Activated T-cell treated with anti-CD3 and anti-CD28 coated beads, Interleukin-2, amount 50 U/mL, for 24 hours (primary cell): ENCODE data around the gene KLHDC4.

ENCODE experiments used
- DNase-seq: peaks from one replicate; pipeline ENCODE4 v3.0.0-alpha.2; 2020
- H3K27ac Mint-ChIP-seq: 2 replicates; pipeline ENCODE4 v1.8.0; 2020; ENCODE audit warnings: mild to moderate bottlenecking, mixed read lengths
- H3K27me3 Mint-ChIP-seq: 2 replicates; pipeline ENCODE4 v1.8.0; 2020; ENCODE audit warnings: mixed read lengths
- H3K36me3 Mint-ChIP-seq: 2 replicates; pipeline ENCODE4 v1.8.0; 2020; ENCODE audit warnings: low read depth, mixed read lengths
- H3K4me1 Mint-ChIP-seq: 2 replicates; pipeline ENCODE4 v1.8.0; 2020; ENCODE audit warnings: low read depth, mixed read lengths
- H3K4me3 Mint-ChIP-seq: 2 replicates; pipeline ENCODE4 v1.8.0; 2020; ENCODE audit warnings: mild to moderate bottlenecking, moderate library complexity, mixed read lengths
- H3K9me3 Mint-ChIP-seq: 2 replicates; pipeline ENCODE4 v1.8.0; 2020; ENCODE audit warnings: mixed read lengths

The KLHDC4 gene

DNA sequence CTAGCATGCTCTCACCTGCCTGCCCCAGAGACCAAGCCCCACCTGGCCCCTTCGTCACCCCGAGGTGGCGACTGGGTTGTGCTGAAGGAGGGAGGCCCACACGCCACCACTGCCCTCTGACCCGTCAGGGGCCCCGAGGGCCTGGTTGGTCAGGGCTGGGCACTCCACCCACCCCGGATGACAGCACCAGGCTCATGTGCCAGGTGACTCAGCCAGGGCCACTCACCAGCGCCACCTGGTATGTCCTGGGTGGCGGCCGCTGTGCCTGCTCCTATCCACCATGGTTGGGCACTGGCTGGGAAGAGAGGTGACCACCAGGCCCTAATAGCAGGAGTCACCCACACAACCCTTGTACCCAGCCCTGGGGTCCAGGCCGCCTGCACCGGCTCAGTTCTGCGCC is 94.6 kb downstream of the KLHDC4 start:
- H3K36me3 Mint-ChIP-seq: no peaks in the 10 kb centered on the region
- DNase-seq: no peak
- no peaks in the 10 kb centered on the region for H3K4me1 Mint-ChIP-seq
- H3K9me3 Mint-ChIP-seq: no peaks in the 10 kb centered on the region
- H3K4me3 Mint-ChIP-seq: no peak overlapping the region
- H3K27me3 Mint-ChIP-seq: no peaks in the 10 kb centered on the region
- no peak overlapping the region for H3K27ac Mint-ChIP-seq

DNA sequence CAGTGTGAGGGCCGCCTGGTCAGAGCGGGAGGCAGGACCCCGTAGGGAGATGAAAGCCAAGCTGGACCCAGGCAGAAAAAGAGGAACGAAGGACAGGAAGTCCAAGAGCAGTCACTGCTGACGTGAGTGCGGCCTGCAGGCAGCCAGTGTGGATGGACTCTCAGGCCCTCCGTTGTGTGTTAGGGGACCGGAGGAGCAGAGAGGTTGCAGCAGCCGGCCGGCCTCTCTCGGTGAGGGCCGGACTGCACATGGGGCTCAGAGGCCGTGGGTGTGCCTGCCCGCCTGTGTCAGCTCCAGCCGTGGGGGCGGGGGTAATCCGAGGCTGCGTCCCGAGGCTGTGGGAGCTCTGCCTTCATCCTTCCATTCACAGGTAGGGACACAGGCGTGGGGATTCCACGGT is 96.1 kb downstream of the KLHDC4 start:
- Mint-ChIP-seq H3K27me3 (no peaks in the 10 kb centered on the region), H3K27ac (no peak overlapping the region), H3K4me3 (no peak overlapping the region), H3K9me3 (no peaks in the 10 kb centered on the region), H3K36me3 (no peaks in the 10 kb centered on the region), H3K4me1 (no peaks in the 10 kb centered on the region)
- DNase-seq: no peak

GRCh38 chr16:87667946-87668345 is 97.8 kb downstream of the KLHDC4 start:
- H3K27ac Mint-ChIP-seq: no peak overlapping the region
- H3K9me3 Mint-ChIP-seq: no peaks in the 10 kb centered on the region
- no peak for DNase-seq
- H3K4me1 Mint-ChIP-seq: no peaks in the 10 kb centered on the region
- no peak overlapping the region for H3K4me3 Mint-ChIP-seq
- H3K27me3 Mint-ChIP-seq: peaks cover 3% of the 10 kb centered on the region
- no peaks in the 10 kb centered on the region for H3K36me3 Mint-ChIP-seq

DNA sequence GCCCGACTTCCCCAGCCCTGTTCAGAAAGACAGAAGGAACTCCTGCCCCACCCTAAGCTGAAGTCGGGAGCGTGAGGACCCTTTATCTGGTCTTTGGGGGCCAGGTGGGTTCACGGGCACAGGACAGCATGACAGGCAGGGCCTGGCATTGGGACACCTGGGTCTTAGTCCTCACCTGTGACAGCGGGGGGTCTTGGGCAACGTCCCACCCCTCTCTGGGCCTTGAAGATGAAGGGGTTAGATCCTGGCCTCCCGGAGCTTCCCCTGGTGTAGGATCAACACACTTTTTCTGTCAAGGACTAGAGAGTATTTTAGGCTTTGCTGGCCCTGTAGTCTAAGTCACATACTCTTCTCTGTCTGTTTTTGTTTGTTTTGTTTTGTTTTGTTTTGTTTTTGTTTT is 98.3 kb downstream of the KLHDC4 start:
- no peaks in the 10 kb centered on the region for H3K4me1 Mint-ChIP-seq
- H3K36me3 Mint-ChIP-seq: no peaks in the 10 kb centered on the region
- H3K4me3 Mint-ChIP-seq: no peak overlapping the region
- H3K27me3 Mint-ChIP-seq: peaks cover 6% of the 10 kb centered on the region
- no peak for DNase-seq
- H3K9me3 Mint-ChIP-seq: no peaks in the 10 kb centered on the region
- no peak overlapping the region for H3K27ac Mint-ChIP-seq

GRCh38 chr16:87666919-87667318 is 98.9 kb downstream of the KLHDC4 start:
- H3K9me3 Mint-ChIP-seq: no peaks in the 10 kb centered on the region
- H3K4me1 Mint-ChIP-seq: no peaks in the 10 kb centered on the region
- H3K4me3 Mint-ChIP-seq: no peak overlapping the region
- DNase-seq: no peak
- no peaks in the 10 kb centered on the region for H3K36me3 Mint-ChIP-seq
- peaks cover 11% of the 10 kb centered on the region for H3K27me3 Mint-ChIP-seq
- no peak overlapping the region for H3K27ac Mint-ChIP-seq

- H3K36me3 Mint-ChIP-seq: no peaks in the 10 kb centered on the region
- no peaks in the 10 kb centered on the region for H3K4me1 Mint-ChIP-seq
- H3K9me3 Mint-ChIP-seq: no peaks in the 10 kb centered on the region
- no peak for DNase-seq
- H3K27me3 Mint-ChIP-seq: peaks cover 27% of the 10 kb centered on the region
- H3K27ac Mint-ChIP-seq: no peak overlapping the region
- no peak overlapping the region for H3K4me3 Mint-ChIP-seq
Measured at GRCh38 chr16:87665193-87665592, 100.6 kb downstream of the KLHDC4 start.

- no peaks in the 10 kb centered on the region for H3K9me3 Mint-ChIP-seq
- DNase-seq: no peak
- no peak overlapping the region for H3K4me3 Mint-ChIP-seq
- H3K36me3 Mint-ChIP-seq: no peaks in the 10 kb centered on the region
- H3K27me3 Mint-ChIP-seq: peaks cover 27% of the 10 kb centered on the region
- H3K27ac Mint-ChIP-seq: no peak overlapping the region
- H3K4me1 Mint-ChIP-seq: no peaks in the 10 kb centered on the region
Measured at GRCh38 chr16:87664792-87665191, 101.0 kb downstream of the KLHDC4 start.

GRCh38 chr16:87662254-87663204 is 103.3 kb downstream of the KLHDC4 start:
- H3K4me3 Mint-ChIP-seq: no peak overlapping the region
- no peak for DNase-seq
- H3K9me3 Mint-ChIP-seq: no peaks in the 10 kb centered on the region
- H3K27ac Mint-ChIP-seq: no peak overlapping the region
- H3K36me3 Mint-ChIP-seq: no peaks in the 10 kb centered on the region
- H3K4me1 Mint-ChIP-seq: no peaks in the 10 kb centered on the region
- peaks cover 27% of the 10 kb centered on the region for H3K27me3 Mint-ChIP-seq

DNA sequence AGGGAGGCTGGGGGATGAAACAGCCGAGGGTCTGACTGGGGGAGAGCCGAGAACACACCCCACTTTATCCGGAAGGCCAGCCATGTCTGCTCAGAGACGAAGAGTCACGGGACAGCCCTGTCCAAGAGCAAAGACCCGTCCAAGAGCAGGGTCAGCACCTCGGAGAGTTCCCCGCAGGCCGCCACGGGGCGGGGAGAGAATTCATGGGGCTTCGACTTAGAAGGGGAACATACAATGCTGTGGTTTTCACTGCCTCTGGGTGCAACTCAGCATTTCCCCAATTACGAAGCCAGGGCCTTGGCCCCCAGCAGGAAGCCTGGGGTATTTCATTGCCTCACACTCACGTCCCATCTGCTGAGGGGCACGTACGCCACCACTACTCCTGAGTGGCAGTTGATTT is 104.2 kb downstream of the KLHDC4 start:
- Mint-ChIP-seq H3K4me3 (no peak overlapping the region), H3K27me3 (peaks cover 27% of the 10 kb centered on the region), H3K9me3 (no peaks in the 10 kb centered on the region), H3K4me1 (no peaks in the 10 kb centered on the region), H3K27ac (no peak overlapping the region), H3K36me3 (no peaks in the 10 kb centered on the region)
- DNase-seq: peak; percentile 49

DNA sequence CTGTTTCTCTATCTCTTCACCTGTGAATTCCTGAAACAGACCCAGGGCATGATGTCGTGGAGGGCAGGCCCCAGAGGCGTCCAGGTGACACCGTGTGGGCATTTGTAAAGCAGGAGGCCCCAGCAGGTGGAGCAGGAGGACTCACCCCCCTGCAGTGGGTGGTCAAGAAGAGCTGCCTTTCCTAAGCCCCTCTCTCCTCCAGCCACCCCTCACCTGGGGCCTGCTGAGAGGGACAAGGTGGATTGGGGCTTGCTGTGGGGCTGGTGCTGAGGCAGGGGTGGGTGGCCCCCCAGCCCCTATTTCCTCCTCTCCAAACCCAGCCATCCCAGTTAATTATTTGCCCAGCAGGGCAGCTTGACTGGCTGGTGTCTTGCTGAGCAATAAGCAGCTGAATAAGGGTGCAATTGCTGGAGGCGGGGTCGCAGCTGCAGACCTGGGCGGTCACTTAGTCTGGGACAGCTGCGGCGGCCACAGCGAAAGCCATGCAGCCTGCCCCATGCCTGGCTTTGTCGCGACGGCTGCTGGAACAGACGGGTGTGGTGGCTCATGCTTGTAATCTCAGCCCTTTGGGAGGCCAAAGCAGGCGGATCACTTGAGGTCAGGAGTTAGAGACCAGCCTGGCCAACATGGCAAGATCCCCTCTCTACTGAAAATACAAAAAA is 107.1 kb downstream of the KLHDC4 start:
- H3K9me3 Mint-ChIP-seq: no peaks in the 10 kb centered on the region
- no peak overlapping the region for H3K27ac Mint-ChIP-seq
- H3K4me1 Mint-ChIP-seq: no peaks in the 10 kb centered on the region
- H3K36me3 Mint-ChIP-seq: no peaks in the 10 kb centered on the region
- no peak for DNase-seq
- no peak overlapping the region for H3K4me3 Mint-ChIP-seq
- H3K27me3 Mint-ChIP-seq: peaks cover 27% of the 10 kb centered on the region
